HFF-Myc (cell line): ENCODE results near the gene CCL18.
"Not testable (repeated sequence)": the region's sequence is repeated elsewhere in the genome, so short reads cannot be mapped to it uniquely, and the experiment has no call there.

Experiments
- DNase-seq: peaks from one replicate; pipeline ENCODE4 v3.0.0-alpha.2; 2011; ENCODE audit warnings: low read depth; ENCODE audit errors: extremely low read depth
- H3K4me3 ChIP-seq: replicated peaks from 2 replicates; pipeline ENCODE4 v1.5.1; 2011; ENCODE audit warnings: low read depth, mild to moderate bottlenecking, control low read depth, low read length
- TF ChIP-seq, protein P1 (sequence below): IDR thresholded peaks from 2 replicates; pipeline ENCODE4 v1.5.1; 2012; ENCODE audit warnings: mild to moderate bottlenecking, low read depth, low read length, control low read depth; ENCODE audit errors: missing control alignments

The CCL18 gene

DNA sequence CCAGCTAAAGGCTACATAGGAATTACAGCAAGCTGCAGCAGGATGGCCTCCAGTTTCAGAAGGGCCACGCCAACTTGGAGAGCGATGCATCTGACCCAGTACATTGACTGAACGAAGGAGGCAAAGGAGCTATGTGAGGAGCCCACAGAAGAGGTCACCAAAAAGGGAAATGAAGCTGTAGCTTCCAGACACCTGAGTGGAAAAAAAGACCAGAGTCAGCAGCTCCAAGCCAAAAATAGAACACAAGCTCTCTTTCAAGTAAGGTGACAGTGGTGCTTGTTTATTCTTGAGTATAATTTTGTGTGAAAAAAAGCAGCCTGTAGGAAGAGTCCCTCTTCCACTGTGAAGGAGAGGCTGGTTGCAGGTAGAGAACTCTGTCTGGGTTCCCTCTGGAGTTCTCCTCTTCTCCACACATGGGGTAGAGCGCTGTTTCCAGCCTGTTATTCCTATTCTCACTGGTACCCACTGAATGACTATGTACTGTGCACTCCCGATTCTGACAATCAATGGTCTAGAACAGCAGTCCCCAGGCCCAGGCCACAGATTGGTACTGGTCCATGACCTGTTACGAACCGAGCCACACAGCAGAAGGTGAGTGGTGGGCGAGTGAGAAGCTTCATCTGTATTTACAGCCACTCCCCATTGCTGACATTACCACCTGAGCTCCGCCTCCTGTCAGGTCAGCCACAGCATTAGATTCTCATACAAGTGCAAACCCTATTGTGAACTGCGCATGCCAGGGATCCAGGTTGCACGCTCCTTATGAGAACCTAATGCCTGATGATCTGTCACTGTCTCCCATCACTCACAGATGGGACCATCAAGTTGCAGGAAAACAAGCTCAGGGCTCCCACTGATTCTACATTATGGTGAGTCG lies 54.6 kb downstream of the CCL18 start:
- TF ChIP-seq, protein P1, sequence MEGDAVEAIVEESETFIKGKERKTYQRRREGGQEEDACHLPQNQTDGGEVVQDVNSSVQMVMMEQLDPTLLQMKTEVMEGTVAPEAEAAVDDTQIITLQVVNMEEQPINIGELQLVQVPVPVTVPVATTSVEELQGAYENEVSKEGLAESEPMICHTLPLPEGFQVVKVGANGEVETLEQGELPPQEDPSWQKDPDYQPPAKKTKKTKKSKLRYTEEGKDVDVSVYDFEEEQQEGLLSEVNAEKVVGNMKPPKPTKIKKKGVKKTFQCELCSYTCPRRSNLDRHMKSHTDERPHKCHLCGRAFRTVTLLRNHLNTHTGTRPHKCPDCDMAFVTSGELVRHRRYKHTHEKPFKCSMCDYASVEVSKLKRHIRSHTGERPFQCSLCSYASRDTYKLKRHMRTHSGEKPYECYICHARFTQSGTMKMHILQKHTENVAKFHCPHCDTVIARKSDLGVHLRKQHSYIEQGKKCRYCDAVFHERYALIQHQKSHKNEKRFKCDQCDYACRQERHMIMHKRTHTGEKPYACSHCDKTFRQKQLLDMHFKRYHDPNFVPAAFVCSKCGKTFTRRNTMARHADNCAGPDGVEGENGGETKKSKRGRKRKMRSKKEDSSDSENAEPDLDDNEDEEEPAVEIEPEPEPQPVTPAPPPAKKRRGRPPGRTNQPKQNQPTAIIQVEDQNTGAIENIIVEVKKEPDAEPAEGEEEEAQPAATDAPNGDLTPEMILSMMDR: no peak
- H3K4me3 ChIP-seq: no peak overlapping the region
- no peak for DNase-seq

DNA sequence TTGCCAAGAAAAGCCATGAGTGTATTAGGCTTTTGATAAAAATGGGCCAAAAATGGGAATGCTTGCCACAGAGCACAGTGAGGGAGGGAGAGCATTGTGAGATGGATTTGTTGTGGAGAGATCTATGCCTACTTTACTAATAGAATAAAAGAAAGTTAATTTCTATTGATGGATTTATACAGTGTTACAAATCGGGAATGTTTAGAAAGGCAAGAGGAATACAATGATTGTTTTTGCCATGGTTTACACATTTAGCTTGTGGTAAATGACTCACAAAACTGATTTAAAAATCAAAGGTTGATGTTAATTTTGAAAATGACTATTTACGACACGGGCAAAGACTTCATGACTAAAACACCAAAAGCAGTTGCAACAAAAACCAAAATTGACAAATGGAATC lies 56.1 kb downstream of the CCL18 start:
- H3K4me3 ChIP-seq: no peak overlapping the region
- TF ChIP-seq, protein P1: no peak
- no peak for DNase-seq

DNA sequence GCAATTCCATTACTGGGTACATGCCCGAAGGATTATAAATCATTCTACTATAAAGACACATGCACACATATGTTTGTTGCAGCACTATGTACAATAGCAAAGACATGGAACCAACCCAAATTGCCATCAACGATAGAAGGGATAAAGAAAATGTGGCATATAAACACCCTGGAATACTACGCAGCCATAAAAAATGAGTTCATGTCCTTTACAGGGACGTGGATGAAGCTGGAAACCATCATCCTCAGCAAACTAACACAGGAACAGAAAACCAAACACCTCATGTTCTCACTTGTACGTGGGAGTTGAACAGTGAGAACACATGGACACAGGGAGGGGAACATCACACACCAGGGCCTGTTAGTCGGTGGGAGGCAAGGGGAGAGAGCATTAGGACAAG lies 57.0 kb downstream of the CCL18 start:
- not testable (repeated sequence) for H3K4me3 ChIP-seq, DNase-seq
